Measurements from ENCODE around the gene TXNL4B. TPM values are rescaled to one million over a fixed set of nuclear protein-coding genes. Genes with fewer than 3 reads are reported as not detected.
A peak's percentile ranks its signal among the peaks of the same experiment; 100 is the strongest.

The TXNL4B gene
- total RNA-seq, 1 experiment from 2014 or later, result 12.2 TPM

DNA sequence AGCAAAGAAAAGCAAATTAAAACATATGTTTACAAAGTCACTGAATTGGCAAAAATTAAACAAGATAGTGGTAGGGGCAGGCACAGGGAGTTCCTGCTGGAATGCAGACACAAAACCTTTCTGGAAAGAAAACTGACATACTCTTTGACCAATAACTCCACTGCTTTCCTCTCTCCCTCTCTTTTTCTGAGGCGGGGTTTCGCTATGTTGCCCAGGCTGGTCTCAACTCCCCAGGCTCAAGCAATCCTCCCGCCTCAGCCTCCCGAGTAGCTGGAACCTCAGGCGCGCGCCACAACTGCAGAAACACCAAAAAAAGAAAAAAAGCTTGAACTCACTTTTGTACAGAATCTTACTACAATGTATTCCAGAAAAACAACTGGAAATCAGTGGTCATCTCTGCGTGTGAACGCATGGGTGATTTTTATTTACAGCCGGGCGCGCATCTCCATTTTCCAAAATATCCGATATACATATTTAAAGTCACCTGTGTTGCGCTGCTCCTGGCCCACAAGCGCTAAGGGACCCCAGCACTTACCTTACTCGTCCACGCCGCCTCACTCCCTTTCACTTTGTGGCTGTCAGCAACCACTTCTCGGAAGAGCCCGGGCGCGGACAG, 480 bp downstream of the TXNL4B start:
- peak; percentile 31 to 65 for DNase-seq

DNA sequence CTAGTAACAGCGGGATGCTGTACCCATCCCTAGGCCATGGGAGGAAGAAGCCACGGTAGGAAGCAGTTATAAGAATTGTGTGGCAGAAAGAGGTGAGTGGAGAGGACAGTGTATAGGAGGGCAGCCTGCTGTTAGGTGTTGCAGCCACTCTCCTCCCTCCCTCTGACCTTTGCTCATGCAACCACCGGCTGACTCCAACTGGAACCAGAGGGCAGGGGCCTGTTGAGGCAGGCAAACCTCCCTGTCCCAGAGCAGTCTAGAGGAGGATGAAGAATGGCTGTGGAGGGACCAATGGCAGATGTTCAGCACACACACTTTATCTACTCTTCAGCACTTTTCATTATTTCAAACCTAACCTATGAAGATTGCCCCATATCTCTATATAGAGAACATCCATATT, 2.2 kb downstream of the TXNL4B start:
- POLR2A ChIA-PET (ENCODE audit: unreplicated experiment), result no interaction called here
- Histone ChIP-seq H3K9me2 (ENCODE audit: insufficient read depth) (no peaks in the 10 kb centered on the region), H3F3A (ENCODE audit: insufficient read depth, low read depth) (no peaks in the 10 kb centered on the region), H3K27me3 (ENCODE audit: insufficient read depth, low read depth) (no peaks in the 10 kb centered on the region), H3K9me3 (ENCODE audit: insufficient read depth, low read depth) (no peaks in the 10 kb centered on the region), H3K79me2 (ENCODE audit: low read depth) (peaks cover 56% of the 10 kb centered on the region), H3K4me2 (0 out of 2 replicates have a peak overlapping the region, but pooled peaks have one; percentile 91), H3K36me3 (ENCODE audit: low read depth) (peaks cover 28% of the 10 kb centered on the region), H4K20me1 (ENCODE audit: insufficient read depth) (peaks cover 10% of the 10 kb centered on the region; the same call in 1 of the 2 replicates), H3K4me3 (no peak overlapping the region), H3K27ac (no peak overlapping the region), H3K4me1 (replicated peaks; ENCODE audit: insufficient read depth) (peaks cover 26% of the 10 kb centered on the region), H2AFZ (no peak overlapping the region)
- TF ChIP-seq EZH2 (IDR thresholded peaks at IDR 0.05; ENCODE audit: low read depth), result no peak
- TF ChIP-seq, protein P1, sequence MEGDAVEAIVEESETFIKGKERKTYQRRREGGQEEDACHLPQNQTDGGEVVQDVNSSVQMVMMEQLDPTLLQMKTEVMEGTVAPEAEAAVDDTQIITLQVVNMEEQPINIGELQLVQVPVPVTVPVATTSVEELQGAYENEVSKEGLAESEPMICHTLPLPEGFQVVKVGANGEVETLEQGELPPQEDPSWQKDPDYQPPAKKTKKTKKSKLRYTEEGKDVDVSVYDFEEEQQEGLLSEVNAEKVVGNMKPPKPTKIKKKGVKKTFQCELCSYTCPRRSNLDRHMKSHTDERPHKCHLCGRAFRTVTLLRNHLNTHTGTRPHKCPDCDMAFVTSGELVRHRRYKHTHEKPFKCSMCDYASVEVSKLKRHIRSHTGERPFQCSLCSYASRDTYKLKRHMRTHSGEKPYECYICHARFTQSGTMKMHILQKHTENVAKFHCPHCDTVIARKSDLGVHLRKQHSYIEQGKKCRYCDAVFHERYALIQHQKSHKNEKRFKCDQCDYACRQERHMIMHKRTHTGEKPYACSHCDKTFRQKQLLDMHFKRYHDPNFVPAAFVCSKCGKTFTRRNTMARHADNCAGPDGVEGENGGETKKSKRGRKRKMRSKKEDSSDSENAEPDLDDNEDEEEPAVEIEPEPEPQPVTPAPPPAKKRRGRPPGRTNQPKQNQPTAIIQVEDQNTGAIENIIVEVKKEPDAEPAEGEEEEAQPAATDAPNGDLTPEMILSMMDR (conservative IDR thresholded peaks at IDR 0.05), result no peak
- CTCF ChIA-PET, result interaction anchor here (0.6 kb wide), 2 partner anchors 128 to 261 kb away, joined by 3 to 4 read pairs; no protein-coding TSS in a partner anchor
- DNase-seq, result no peak
- BruUV-seq (replicated peaks), result no TSS peak
- intact Hi-C loops (cut with micrococcal nuclease; ENCODE audit: unreplicated experiment), result no loop called here

More for the DNA sequence above, 480 bp downstream of the TXNL4B start:
- BruUV-seq (replicated peaks), result TSS peak; percentile 62
- H3K9me2 ChIP-seq (ENCODE audit: insufficient read depth), result no peaks in the 10 kb centered on the region
- H3K27ac ChIP-seq, result 0 out of 2 replicates have a peak overlapping the region, but pooled peaks have one; percentile 8
- H3K27me3 ChIP-seq (ENCODE audit: insufficient read depth, low read depth), result no peaks in the 10 kb centered on the region
- peak overlapping the region; percentile 91 for H3K4me2 ChIP-seq
- CTCF ChIA-PET, result interaction anchor here (0.8 to 1.6 kb wide), 2 partner anchors 26 to 30 kb away, joined by 3 to 6 read pairs; partner anchors contain the start of gene HPR
- peaks cover 26% of the 10 kb centered on the region for H3K4me1 ChIP-seq (replicated peaks; ENCODE audit: insufficient read depth)
- H3K9me3 ChIP-seq (ENCODE audit: insufficient read depth, low read depth), result no peaks in the 10 kb centered on the region
- peaks cover 59% of the 10 kb centered on the region for H3K79me2 ChIP-seq (ENCODE audit: low read depth)
- POLR2A ChIA-PET (ENCODE audit: unreplicated experiment), result interaction anchor here (0.6 to 0.7 kb wide), 2 partner anchors 41 to 519 kb away, joined by 3 to 5 read pairs; no protein-coding TSS in a partner anchor
- peak overlapping the region; percentile 95 for H3K4me3 ChIP-seq
- H3F3A ChIP-seq (ENCODE audit: insufficient read depth, low read depth), result no peaks in the 10 kb centered on the region
- H2AFZ ChIP-seq, result peak overlapping the region; percentile 98
- peaks cover 11% of the 10 kb centered on the region; the same call in 1 of the 2 replicates for H4K20me1 ChIP-seq (ENCODE audit: insufficient read depth)
- peaks cover 17% of the 10 kb centered on the region; the same call in 1 of the 2 replicates for H3K36me3 ChIP-seq (ENCODE audit: low read depth)
- intact Hi-C loops (cut with micrococcal nuclease; ENCODE audit: unreplicated experiment), result loop anchor here (1.0 kb wide), 1 partner anchor 85 kb away; the partner anchor contains the start of gene DHODH
- no peak for TF ChIP-seq EZH2 (IDR thresholded peaks at IDR 0.05; ENCODE audit: low read depth)
- TF ChIP-seq, protein P1 (conservative IDR thresholded peaks at IDR 0.05), result no peak

DNA sequence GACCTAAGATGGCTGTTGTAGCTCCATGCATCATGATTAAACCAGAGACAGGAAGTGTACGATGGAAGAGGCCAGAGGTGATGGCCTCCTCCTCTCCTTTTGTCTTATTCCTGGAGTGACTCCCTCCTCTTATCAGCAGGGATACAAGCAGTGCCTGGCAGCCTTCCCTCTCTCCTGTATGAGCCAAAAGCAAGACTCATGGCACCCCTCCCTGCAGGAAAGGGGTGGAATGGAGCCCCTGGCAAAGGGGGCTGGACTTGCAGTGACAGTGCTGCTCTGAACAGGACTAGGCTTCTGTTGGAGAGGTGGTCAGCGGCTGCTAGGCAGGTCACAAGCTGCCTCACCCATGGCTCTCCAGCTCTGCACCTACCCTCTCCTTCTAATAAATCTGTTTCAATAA, 8.4 kb downstream of the TXNL4B start:
- CTCF ChIA-PET, result no interaction called here
- peaks cover 40% of the 10 kb centered on the region for H3K36me3 ChIP-seq (ENCODE audit: low read depth)

More for the DNA sequence above, 8.4 kb downstream of the TXNL4B start:
- Histone ChIP-seq H4K20me1 (ENCODE audit: insufficient read depth) (no peaks in the 10 kb centered on the region), H3K4me3 (no peak overlapping the region), H3K27me3 (ENCODE audit: insufficient read depth, low read depth) (no peaks in the 10 kb centered on the region), H3F3A (ENCODE audit: insufficient read depth, low read depth) (0 out of 2 replicates have a peak, but pooled peaks cover 6% of the 10 kb centered on the region), H3K79me2 (ENCODE audit: low read depth) (no peaks in the 10 kb centered on the region), H3K4me2 (no peak overlapping the region), H3K27ac (no peak overlapping the region), H3K4me1 (replicated peaks; ENCODE audit: insufficient read depth) (peaks cover 13% of the 10 kb centered on the region), H3K9me3 (ENCODE audit: insufficient read depth, low read depth) (peaks cover 6% of the 10 kb centered on the region; the same call in 1 of the 2 replicates), H3K9me2 (ENCODE audit: insufficient read depth) (no peaks in the 10 kb centered on the region), H2AFZ (no peak overlapping the region)
- no peak for TF ChIP-seq EZH2 (IDR thresholded peaks at IDR 0.05; ENCODE audit: low read depth)
- TF ChIP-seq, protein P1 (conservative IDR thresholded peaks at IDR 0.05), result no peak
- intact Hi-C loops (cut with micrococcal nuclease; ENCODE audit: unreplicated experiment), result no loop called here
- DNase-seq, result no peak
- BruUV-seq (replicated peaks), result no TSS peak
- POLR2A ChIA-PET (ENCODE audit: unreplicated experiment), result no interaction called here

Measured in PC-9 (cell line).